NCI-H2196 treated with DMSO at 0.1 percent for 48 hours (cell line): ENCODE data around the gene BTBD7.
"Not testable (repeated sequence)": the region's sequence is repeated elsewhere in the genome, so short reads cannot be mapped to it uniquely, and the experiment has no call there.

ENCODE experiments used
- DNase-seq: peaks from one replicate; lab custom pipeline; 2025; ENCODE audit not compliant: unreplicated experiment; lab: John Stamatoyannopoulos, UW

The BTBD7 gene

GRCh38 chr14:93332853-93333630, at the start of gene BTBD7:
Gene BTBD7 (minus strand): TSS chr14:93333036. CDS start chr14:93296051, 36,985 bp downstream.
- DNase-seq = peak; percentile 70

- no peak for DNase-seq
Observed at GRCh38 chr14:93381644-93382043, 48.8 kb upstream of the BTBD7 start.

- no peak for DNase-seq
Observed at GRCh38 chr14:93379831-93380230, 47.0 kb upstream of the BTBD7 start.

- DNase-seq = no peak
Observed at GRCh38 chr14:93375673-93376156, 42.9 kb upstream of the BTBD7 start.

- DNase-seq = no peak
Observed at GRCh38 chr14:93369713-93370266, 37.0 kb upstream of the BTBD7 start.

- no peak for DNase-seq
Observed at GRCh38 chr14:93368996-93369712, 36.3 kb upstream of the BTBD7 start.

GRCh38 chr14:93354873-93355272, 22.0 kb upstream of the BTBD7 start:
- not testable (repeated sequence) for DNase-seq

GRCh38 chr14:93348292-93348691, 15.5 kb upstream of the BTBD7 start:
- DNase-seq = no peak

- no peak for DNase-seq
Observed at GRCh38 chr14:93347850-93348249, 15.0 kb upstream of the BTBD7 start.

GRCh38 chr14:93346926-93347721, 14.3 kb upstream of the BTBD7 start, which contains the start of gene COX8C:
Gene COX8C (plus strand): TSS chr14:93347182. CDS start chr14:93347269, 87 bp downstream.
- DNase-seq = no peak

GRCh38 chr14:93343797-93344196, 11.0 kb upstream of the BTBD7 start:
- no peak for DNase-seq

GRCh38 chr14:93343266-93343665, 10.4 kb upstream of the BTBD7 start:
- no peak for DNase-seq

- no peak for DNase-seq
Observed at GRCh38 chr14:93337884-93338283, 5.0 kb upstream of the BTBD7 start.

- DNase-seq = no peak
Observed at GRCh38 chr14:93337143-93337753, 4.4 kb upstream of the BTBD7 start.

- DNase-seq = no peak
Observed at GRCh38 chr14:93333631-93334103, 831 bp upstream of the BTBD7 start.

- no peak for DNase-seq
Observed at GRCh38 chr14:93332397-93332852, 411 bp downstream of the BTBD7 start.

- no peak for DNase-seq
Observed at GRCh38 chr14:93331728-93332396, 974 bp downstream of the BTBD7 start.

- no peak for DNase-seq
Observed at GRCh38 chr14:93331002-93331727, 1.7 kb downstream of the BTBD7 start.

- DNase-seq = no peak
Observed at GRCh38 chr14:93330609-93331000, 2.2 kb downstream of the BTBD7 start.
